Panc1 (cell line): Measurements from ENCODE around the gene SMOC2.

Source experiments
- POLR2AphosphoS5 ChIP-seq: IDR thresholded peaks from 2 replicates; pipeline ENCODE4 v1.6.1; 2012; ENCODE audit warnings: mild to moderate bottlenecking, low read depth, low read length, moderate library complexity
- TF ChIP-seq, protein P1 (sequence below): fragments of 450-650 bp; IDR thresholded peaks from 2 replicates; pipeline ENCODE4 v1.5.1; 2017; ENCODE audit warnings: mild to moderate bottlenecking
- TF ChIP-seq, protein P2 (sequence below), 2 experiments: IDR thresholded peaks; 2 replicates each; pipeline ENCODE4 v1.6.1; 2011 to 2012; ENCODE audit warnings: low read depth in 2 of 2, control low read depth in 1 of 2, low read length in 1 of 2, mild to moderate bottlenecking in 1 of 2, moderate library complexity in 1 of 2; ENCODE audit not compliant: insufficient read depth in 1 of 2

DNA sequence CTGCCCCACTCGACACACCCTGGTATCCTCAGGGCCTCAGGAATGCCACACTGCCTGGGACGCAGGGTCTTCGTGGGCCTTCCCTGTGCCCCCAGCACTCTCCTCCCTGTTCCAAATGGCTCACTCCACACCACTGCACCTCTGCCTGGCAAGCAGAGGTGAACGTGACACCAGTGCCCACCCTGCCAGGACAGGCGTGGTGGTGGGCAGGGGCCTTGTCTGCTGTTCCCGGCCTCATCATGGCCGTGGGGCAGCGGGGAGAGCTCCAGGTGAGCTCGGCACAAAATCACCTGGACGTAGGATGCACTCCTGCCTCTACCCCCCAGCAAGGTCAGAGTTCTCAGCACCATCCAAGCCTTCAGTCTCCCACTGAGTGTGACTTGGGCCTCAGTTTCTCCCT is 202.4 kb downstream of the SMOC2 start:
- TF ChIP-seq, protein P1, sequence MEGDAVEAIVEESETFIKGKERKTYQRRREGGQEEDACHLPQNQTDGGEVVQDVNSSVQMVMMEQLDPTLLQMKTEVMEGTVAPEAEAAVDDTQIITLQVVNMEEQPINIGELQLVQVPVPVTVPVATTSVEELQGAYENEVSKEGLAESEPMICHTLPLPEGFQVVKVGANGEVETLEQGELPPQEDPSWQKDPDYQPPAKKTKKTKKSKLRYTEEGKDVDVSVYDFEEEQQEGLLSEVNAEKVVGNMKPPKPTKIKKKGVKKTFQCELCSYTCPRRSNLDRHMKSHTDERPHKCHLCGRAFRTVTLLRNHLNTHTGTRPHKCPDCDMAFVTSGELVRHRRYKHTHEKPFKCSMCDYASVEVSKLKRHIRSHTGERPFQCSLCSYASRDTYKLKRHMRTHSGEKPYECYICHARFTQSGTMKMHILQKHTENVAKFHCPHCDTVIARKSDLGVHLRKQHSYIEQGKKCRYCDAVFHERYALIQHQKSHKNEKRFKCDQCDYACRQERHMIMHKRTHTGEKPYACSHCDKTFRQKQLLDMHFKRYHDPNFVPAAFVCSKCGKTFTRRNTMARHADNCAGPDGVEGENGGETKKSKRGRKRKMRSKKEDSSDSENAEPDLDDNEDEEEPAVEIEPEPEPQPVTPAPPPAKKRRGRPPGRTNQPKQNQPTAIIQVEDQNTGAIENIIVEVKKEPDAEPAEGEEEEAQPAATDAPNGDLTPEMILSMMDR, result no peak
- TF ChIP-seq, protein P2, sequence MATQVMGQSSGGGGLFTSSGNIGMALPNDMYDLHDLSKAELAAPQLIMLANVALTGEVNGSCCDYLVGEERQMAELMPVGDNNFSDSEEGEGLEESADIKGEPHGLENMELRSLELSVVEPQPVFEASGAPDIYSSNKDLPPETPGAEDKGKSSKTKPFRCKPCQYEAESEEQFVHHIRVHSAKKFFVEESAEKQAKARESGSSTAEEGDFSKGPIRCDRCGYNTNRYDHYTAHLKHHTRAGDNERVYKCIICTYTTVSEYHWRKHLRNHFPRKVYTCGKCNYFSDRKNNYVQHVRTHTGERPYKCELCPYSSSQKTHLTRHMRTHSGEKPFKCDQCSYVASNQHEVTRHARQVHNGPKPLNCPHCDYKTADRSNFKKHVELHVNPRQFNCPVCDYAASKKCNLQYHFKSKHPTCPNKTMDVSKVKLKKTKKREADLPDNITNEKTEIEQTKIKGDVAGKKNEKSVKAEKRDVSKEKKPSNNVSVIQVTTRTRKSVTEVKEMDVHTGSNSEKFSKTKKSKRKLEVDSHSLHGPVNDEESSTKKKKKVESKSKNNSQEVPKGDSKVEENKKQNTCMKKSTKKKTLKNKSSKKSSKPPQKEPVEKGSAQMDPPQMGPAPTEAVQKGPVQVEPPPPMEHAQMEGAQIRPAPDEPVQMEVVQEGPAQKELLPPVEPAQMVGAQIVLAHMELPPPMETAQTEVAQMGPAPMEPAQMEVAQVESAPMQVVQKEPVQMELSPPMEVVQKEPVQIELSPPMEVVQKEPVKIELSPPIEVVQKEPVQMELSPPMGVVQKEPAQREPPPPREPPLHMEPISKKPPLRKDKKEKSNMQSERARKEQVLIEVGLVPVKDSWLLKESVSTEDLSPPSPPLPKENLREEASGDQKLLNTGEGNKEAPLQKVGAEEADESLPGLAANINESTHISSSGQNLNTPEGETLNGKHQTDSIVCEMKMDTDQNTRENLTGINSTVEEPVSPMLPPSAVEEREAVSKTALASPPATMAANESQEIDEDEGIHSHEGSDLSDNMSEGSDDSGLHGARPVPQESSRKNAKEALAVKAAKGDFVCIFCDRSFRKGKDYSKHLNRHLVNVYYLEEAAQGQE (IDR thresholded peaks at IDR 0.05; ENCODE audit: insufficient read depth in 1 of 2, low read depth in 2 of 2, low read length in 1 of 2), result no peak
- TF ChIP-seq POLR2AphosphoS5, result no peak
